Measurements from ENCODE around the gene CXXC5. TPM values are rescaled to one million over a fixed set of nuclear protein-coding genes. Genes with fewer than 3 reads are reported as not detected.
A peak's percentile ranks its signal among the peaks of the same experiment; 100 is the strongest.

The CXXC5 gene
- total and polyA plus RNA-seq, 9 of the 15 experiments (the other 6 are each of a cell fraction or from before 2014, with no cell fraction given) = 1.9 to 123 (median 45.8) TPM

- TF ChIP-seq SMAD4 (CRISPR knock-in tag; conservative IDR thresholded peaks at IDR 0.05) = no peak
- TF ChIP-seq BCOR (IDR thresholded peaks at IDR 0.05) = peak; percentile 31; the same call in 1 of the 2 replicates
- no peak for TF ChIP-seq SMARCA5 (IDR thresholded peaks at IDR 0.05)
- TF ChIP-seq PHF8 (IDR thresholded peaks at IDR 0.05; ENCODE audit: borderline replicate concordance, low read length) = no peak
- no peak for TF ChIP-seq ADNP (tag; IDR thresholded peaks at IDR 0.05)
- no peak for TF ChIP-seq FOXP4 (CRISPR knock-in tag; IDR thresholded peaks at IDR 0.05; ENCODE audit: borderline replicate concordance)
- TF ChIP-seq E2F5 (CRISPR knock-in tag; IDR thresholded peaks at IDR 0.05) = no peak
These were observed 18.4 kb downstream of the CXXC5 start (continued) for GRCh38 chr5:139666551-139666950.

GRCh38 chr5:139667001-139667729 lies 19.0 kb downstream of the CXXC5 start:
- Histone ChIP-seq H3K4me2 (ENCODE audit: insufficient read depth, low read length) (peak overlapping the region; percentile 92), H3K9ac (ENCODE audit: insufficient read depth in 1 of 2, low read depth in 2 of 2, low read length in 2 of 2) (peak overlapping the region; percentile 65 to 82; a peak in 3 of 4 replicates)
- DNase-seq (ENCODE audit: extremely low read depth in 1 of 4, low spot score in 3 of 4) = no peak
- TF ChIP-seq LARP7 (IDR thresholded peaks at IDR 0.05) (no peak), ADNP (tag; IDR thresholded peaks at IDR 0.05) (peak; percentile 69; the same call in 1 of the 2 replicates), CBX2 (IDR thresholded peaks at IDR 0.05; ENCODE audit: insufficient read depth, low read length, poor library complexity, severe bottlenecking) (no peak), ZNF436 (CRISPR knock-in tag; IDR thresholded peaks at IDR 0.05) (peak; percentile 82), SMAD3 (CRISPR knock-in tag; conservative IDR thresholded peaks at IDR 0.05) (no peak), RAD21 (CRISPR knock-in tag; conservative IDR thresholded peaks at IDR 0.05 in 1 of 2, IDR thresholded peaks at IDR 0.05 in 1 of 2) (no peak), ZBTB17 (CRISPR knock-in tag; IDR thresholded peaks at IDR 0.05) (no peak), ESRRA (IDR thresholded peaks at IDR 0.05; ENCODE audit: borderline replicate concordance, low read depth) (peak; percentile 95), KDM1A (IDR thresholded peaks at IDR 0.05) (peak in 1 of 2 experiments; percentile 43; a peak in 3 of 4 replicates), CREB3 (tag; conservative IDR thresholded peaks at IDR 0.05; ENCODE audit: low read depth) (no peak)

More at GRCh38 chr5:139667001-139667729, 19.0 kb downstream of the CXXC5 start:
- Histone ChIP-seq H3K27ac (ENCODE audit: extremely low read depth, low read depth, low read length) (peak overlapping the region; percentile 95), H4K20me1 (replicated peaks; ENCODE audit: control insufficient read depth, insufficient read depth, low read length) (peaks cover 38% of the 10 kb centered on the region; the same call in 1 of the 2 replicates), H3K27me3 (ENCODE audit: control insufficient read depth in 2 of 2, insufficient read depth in 2 of 2, low read length in 2 of 2) (no peaks in the 10 kb centered on the region), H3K79me2 (ENCODE audit: control insufficient read depth, insufficient read depth, low read length) (peaks cover 100% of the 10 kb centered on the region), H3K4me3 (no peak overlapping the region), H2AFZ (ENCODE audit: low read depth, low read length) (no peak overlapping the region), H3K36me3 (ENCODE audit: control insufficient read depth, insufficient read depth, low read length) (peaks cover 70% of the 10 kb centered on the region; the same call in 2 of the 3 replicates), H3K9me1 (ENCODE audit: control insufficient read depth, insufficient read depth, low read length) (peaks cover 4% of the 10 kb centered on the region), H3K9me3 (replicated peaks; ENCODE audit: control insufficient read depth, insufficient read depth, low read depth, low read length) (no peaks in the 10 kb centered on the region), H3K4me1 (replicated peaks in 1 of 2; ENCODE audit: control insufficient read depth in 2 of 2, insufficient read depth in 2 of 2, low read length in 2 of 2) (peaks cover 78 to 89% of the 10 kb centered on the region in 2 experiments)
- no peak for FAIRE-seq
- WGBS (ENCODE audit: insufficient coverage, low coverage, missing lambda C conversion rate) = 39% methylated on average over 2 of the region's 2 CpGs
- no peak for ATAC-seq
- no TSS peak for BruUV-seq (replicated peaks)
- intact Hi-C loops (cut with micrococcal nuclease) = no loop called here
- in situ Hi-C loops (cut with MboI) = no loop called here
- CTCF ChIA-PET (ENCODE audit: low intra/inter-chr PET ratio) = no interaction called here
- POLR2A ChIA-PET = interaction anchor here (0.5 to 5.0 kb wide), 14 partner anchors 8 to 1120 kb away, joined by 3 to 33 read pairs (median 4); no protein-coding TSS in a partner anchor

All from K562 (cell line).